HG03457 (cell line): ENCODE results near the gene CYSTM1.

Source experiments
- ATAC-seq: cut with Tn5 transposase; IDR thresholded peaks from one replicate; pipeline ENCODE4 v1.9.1; 2021; ENCODE audit warnings: moderate number of reproducible peaks; ENCODE audit not compliant: unreplicated experiment

The CYSTM1 gene

DNA sequence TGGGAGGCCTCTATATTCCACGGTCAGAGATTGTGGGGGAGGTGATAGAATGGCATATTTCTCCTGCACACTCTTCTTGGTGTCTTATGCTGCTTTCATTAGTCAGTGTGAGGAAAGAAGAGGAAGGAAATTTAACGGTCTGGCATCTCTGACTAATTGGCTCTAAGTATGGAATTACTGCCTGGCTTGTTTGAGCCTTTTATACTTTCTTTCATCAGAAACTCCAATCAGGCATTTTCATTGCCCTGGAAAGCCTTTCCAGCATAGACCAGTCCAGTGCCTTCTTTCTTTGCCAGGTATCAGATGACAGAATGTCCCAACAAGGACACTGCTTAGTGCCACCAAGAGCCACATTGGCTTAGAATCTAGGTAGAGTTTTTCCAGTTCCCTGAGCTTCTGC is 30.2 kb downstream of the CYSTM1 start:
- no peak for ATAC-seq

- ATAC-seq, result no peak
These were observed 31.0 kb downstream of the CYSTM1 start for GRCh38 chr5:140205952-140206351.

- ATAC-seq, result peak; percentile 81
These were observed 32.4 kb downstream of the CYSTM1 start for GRCh38 chr5:140207250-140207964.

GRCh38 chr5:140208065-140208464 is 33.1 kb downstream of the CYSTM1 start:
- ATAC-seq, result no peak

DNA sequence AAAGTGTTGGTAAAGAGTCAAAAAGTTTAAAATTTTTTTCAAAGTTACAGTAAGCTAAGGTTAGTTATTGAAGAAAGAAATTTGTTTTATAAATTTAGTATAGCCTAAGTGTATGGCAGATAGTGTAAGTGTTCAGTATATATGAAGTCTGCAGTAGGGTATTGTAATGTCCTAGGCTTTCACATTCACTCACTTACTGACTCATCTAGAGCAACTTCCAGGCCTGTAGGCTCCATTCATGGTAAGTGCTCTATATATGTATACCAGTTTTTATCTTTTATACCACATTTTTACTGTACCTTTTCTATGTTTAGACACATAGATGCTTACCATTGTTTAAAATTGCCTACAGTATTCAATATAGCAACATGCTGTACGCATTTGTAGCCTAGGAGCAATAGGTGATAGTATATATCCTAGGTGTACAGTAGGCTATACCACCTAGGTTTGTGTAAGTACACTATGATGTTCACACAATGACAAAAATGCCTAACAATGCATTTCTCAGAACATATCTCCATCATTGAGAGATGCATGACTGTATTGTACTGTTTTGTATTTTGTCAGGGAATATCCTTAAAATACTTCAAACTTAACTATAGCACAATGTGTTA is 38.5 kb downstream of the CYSTM1 start:
- ATAC-seq, result peak; percentile 49

DNA sequence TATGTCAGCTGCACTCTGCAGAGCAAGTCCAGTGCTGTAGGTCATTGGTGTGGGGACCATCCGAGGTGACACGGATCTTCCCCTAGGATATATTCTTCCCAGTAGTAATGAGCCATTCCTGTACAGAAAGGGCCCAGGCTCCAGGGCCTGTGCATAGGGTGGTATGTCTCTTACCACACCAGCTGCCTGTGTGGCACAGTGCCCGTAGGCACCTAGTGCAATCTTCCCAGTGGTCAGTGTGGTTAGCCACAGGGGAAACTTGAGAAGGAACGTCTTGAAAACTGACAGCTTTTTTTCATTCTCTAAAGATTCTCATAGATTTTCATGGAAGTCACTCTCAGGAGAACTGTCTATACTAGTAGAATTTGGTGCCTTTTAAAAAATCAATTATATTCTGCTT is 39.8 kb downstream of the CYSTM1 start:
- no peak for ATAC-seq

- no peak for ATAC-seq
These were observed 40.3 kb downstream of the CYSTM1 start for GRCh38 chr5:140215276-140215675.

- ATAC-seq, result no peak
These were observed 41.6 kb downstream of the CYSTM1 start for GRCh38 chr5:140216478-140217074.

- no peak for ATAC-seq
These were observed 42.5 kb downstream of the CYSTM1 start for GRCh38 chr5:140217299-140218026.

DNA sequence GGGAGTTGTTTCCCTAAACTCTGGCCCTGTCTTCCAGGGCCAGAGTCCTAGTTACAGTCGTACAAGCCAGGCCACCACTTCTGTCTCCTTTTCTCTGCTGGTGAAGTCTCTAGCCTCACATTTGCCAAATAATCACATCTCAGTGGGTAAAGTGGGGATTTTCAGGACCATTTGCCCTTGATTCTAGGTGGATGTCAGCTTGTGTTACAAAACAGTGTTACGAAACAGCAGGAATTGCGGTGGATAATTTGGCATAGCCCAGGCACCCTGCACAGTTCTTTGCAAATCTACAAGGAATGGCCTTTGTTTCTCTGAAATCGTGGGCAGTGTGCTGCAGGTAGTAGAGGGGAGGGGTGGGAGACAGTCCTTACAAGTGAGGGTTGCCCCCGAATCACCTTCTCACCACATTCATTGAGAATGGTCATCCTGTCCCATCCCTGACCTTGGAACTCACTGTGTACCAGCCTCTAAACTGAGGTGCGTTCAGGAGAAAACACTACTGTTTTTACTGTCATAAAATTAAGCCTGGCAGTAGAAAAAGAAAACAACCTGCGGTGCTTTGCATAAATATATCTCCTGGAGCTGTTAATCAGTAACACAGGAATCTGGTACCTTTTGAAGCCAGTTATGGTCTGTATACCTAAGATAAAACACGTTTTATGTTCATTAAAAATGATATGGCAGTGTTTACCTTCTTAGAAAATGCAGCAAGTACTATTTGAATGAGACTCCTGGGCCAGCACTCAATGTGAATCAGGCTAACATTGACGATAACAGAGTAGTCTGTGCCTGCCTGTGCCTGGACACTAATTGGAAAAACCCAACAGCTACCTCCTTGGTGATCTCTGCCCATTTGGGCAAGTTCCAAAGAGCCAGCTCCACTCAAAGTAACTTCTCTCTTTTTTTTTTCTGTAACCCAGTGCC is 44.3 kb downstream of the CYSTM1 start:
- ATAC-seq, result peak; percentile 15

GRCh38 chr5:140220032-140220697 is 45.2 kb downstream of the CYSTM1 start:
- ATAC-seq, result peak; percentile 45

- no peak for ATAC-seq
These were observed 45.7 kb downstream of the CYSTM1 start for GRCh38 chr5:140220698-140221064.

DNA sequence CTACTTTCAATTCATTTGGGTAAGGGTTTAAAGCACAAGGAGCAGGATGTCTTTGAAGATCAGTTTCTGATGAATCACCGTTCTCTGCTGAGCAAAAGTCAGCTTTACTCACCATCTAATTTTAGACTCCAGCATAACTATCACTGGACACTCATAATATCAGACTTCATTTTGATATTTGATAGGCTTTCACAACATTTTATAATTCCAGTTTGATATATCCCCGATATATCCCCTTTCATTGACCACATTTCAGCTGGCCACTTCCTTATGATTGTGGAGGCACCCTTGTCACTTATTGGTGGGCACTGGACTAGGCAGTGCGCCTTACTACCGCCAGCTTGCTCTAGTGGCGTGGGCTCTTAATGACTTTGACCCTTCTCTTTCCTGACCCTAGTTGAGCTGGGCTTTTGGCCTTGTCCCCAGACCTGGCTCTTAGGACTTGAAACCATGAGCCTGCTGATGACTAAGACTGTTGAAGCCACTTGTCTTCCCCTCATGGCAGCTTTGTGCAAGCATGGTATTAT is 46.8 kb downstream of the CYSTM1 start:
- ATAC-seq, result no peak

DNA sequence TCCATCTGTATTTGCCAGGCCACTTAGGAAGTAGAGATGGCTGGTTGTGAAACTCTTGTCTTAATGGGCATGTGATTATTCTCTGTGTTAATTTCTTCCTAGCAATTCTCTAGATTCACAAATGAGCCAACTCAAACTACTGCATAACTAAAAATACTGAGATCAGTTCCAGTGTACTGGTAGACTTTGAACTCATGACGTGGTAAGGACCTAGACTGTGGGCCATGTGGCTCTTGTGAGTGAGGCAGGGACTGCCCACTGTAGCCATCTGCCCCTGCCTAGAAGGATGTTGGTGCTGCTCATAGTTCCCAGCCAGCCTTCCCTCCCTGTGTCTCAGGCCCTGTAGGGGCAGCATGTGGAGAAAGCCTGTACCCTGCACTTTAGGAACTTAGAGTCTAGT is 47.4 kb downstream of the CYSTM1 start:
- ATAC-seq, result no peak

DNA sequence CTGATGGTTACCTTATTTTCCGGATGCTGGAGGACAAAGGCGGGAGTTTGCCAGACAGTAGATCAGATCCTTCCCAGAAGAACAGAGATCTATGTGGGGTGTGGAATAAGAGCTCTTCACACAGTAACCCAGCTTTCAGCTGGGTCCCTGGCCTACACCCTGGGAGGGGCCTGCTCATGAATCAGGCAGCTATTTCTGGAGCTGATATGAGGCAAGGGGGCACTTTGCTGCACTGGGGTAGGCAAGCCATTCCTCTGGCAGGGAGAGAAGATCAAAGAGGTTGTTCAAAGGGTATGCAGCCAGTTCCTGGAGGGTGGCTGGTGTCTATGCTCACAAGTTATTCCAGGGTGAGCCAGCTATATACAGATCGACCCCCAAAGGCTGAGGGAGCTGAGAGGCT is 48.6 kb downstream of the CYSTM1 start:
- no peak for ATAC-seq

- no peak for ATAC-seq
These were observed 49.7 kb downstream of the CYSTM1 start for GRCh38 chr5:140224658-140225057.

DNA sequence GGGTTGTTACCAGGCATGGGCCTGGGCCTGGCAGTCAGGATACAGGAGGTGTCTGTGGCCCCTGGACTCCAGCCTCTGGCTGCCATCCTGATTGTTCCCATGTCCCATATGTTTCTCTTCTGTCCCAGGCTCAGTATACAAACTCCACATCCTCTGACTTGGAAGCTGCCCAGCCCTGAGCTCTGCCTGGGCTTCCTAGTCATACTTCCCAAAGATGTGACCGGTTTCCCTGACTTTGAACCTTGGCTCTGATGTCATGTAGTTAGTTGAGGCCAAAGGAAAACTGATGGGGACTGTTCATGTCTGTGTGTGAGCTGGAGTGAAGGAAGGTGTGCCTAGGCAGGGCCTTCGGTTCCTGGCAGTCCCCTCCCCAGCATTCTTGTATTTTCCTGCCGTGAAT is 50.4 kb downstream of the CYSTM1 start:
- ATAC-seq, result no peak

DNA sequence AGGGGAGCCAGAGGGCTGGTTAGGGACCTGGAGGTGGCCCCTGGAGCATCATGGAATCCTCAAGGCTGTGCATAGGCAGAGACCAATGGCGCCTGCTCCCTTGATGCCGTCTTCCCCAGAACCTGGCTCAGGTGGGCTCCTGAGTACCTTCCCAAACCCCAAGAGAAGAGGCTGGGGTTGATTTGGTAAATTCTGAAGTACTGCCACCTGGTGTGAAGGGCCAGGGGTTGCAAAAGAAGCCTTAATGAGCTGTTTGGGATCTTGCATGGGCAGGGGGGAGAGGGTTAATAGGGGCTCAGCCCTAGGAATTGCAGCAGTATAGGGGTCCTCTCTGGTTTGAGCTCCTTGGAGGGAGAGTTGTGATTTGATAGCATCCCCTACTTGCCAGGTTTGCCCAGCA is 52.1 kb downstream of the CYSTM1 start:
- ATAC-seq, result no peak

GRCh38 chr5:140228364-140228837 is 53.4 kb downstream of the CYSTM1 start:
- no peak for ATAC-seq

DNA sequence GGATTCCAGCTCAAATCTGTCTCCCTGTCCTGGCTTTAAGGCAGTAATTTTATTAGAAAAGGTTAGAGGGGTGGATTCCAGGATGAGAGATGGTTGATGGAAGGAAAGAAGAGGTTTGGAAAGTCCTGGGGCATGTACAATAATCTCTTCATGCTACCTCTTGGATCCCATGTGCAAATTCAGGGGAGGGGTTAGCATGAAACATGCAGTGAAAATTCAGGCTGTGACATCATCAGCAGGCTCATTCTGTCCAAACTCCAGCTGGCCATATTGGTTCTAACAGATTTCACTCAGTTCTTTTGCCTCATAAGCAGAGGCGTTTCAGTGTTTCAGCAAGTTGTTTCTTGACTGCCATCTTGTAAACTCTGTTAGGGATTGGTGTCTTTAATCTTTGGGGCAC is 55.4 kb downstream of the CYSTM1 start:
- ATAC-seq, result no peak
